ENCODE results near the gene RPUSD1.

Gene RPUSD1

DNA sequence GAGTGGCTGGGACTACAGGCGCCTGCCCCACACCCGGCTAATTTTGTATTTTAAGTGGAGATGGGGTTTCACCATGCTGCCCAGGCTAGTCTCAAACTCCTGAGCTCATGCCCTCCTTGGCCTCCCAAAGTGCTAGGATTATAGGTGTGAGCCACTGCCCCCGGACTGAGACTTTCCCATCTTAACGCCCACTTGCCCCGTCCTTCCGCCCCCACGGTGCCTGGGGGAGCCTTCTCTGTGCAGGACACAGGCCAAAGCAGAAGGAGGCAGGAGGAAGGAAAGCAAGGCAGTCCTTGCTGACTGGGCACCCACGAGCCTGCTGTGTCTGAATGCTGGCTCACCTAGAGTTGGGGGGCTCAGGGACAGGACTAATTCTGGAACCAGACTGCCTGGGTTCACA, 30.0 kb upstream of the RPUSD1 start:
- no peak for DNase-seq

DNA sequence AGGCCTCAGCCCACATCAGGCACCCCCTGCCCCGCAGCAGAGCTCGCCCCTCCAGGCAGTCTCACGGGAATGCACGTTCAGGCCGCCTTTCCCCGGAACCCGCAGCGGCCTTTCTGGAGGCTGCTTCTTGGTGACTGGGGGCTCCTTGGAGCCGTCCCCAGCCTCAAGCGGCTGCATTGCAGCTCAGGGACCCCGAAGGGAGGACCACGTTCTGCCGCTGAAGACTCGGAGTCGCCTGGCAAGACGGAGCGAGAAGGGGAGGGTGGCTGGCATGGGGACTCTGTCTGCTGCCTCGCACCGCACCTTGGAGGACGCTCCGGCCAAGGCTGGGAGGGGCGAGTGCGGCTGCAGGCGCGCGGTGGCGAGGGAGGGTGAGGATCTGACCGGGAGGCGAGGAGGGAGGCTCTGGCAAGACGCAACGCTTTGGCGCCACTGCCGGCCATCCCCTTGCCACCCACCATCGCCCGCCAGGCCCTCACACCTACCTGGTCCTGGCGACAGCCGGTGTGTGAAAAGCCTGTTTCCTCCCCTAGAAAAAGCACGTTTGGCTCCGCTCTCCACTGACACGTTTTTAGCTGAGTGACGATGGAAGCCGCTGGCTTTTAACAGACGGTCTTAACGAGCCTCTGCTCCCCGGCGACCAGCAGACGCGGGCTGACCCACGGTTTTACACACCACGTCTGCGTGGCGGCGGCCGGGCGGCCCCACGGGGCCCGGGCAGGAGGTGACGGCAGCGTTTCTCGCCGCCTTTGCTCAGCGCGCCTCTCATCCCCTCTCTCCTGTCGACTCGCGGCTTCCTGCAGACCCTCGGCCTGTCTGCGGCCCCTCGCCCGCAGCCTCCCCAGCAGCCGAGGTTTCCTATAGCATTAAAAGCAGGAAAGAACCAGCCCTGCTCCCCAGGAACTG, 29.1 kb upstream of the RPUSD1 start:
- no peak for DNase-seq

DNA sequence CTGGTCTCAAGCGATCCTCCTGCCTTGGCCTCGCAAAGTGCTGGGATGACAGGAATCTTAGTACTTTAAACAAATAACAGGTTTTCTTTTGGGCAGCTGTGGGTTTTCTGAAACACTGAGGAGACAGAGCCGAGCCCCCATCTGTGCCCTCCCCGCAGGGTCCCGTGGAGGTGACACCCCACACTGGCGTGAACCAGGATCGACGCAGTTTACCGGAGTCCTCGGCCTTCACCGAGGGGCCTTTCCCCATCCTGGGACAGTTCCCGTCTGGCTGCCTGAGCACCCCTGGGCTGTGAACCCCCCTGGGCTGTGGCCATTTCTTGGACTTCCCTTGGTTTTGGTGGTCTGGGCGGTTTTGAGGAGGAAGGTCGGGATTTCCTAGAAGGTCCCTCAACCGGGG, 27.7 kb upstream of the RPUSD1 start:
- DNase-seq = no peak

DNA sequence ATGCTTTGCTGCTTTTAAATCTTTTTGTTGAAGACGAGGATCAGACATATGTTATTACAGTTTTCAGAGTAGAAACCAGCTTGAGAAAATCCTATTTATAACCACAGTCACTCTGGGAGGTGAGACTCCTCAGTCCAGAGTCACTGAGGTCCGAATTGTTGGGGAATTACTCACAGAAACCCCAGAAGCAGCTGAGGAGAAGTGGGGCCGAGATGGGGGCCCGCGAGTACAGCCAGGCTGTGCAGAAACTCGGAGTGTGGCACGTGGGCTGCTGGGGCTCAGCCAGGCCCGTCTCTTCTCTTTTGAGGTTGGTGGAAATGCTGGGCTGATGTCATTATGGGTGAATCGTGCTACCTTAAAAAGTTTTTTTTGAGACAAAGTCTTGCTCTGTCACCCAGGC, 26.8 kb upstream of the RPUSD1 start:
- peak; percentile 1 for DNase-seq

DNA sequence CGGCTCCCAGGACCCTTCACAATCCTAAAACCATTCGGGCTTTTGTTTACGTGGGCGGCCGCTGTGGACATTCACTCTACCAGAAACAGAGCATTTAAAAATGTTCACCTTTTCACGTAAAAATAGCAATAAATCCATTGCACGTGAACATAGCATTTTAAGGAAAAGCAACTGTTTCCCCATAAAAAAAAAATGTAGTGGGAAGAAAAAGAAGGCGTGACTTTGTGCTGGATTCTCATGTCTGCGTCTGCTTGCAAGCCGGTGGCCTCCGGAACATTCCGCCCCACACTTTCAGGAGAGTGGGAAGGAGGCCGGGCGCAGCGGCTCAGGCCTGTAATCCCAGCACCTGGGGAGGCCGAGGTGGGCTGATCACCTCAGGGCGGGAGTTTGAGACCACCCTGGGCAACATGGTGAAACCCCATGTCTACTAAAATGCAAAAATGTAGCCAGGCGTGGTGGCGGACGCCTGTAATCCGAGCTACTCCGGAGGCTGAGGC, 25.8 kb upstream of the RPUSD1 start:
- no peak for DNase-seq

DNA sequence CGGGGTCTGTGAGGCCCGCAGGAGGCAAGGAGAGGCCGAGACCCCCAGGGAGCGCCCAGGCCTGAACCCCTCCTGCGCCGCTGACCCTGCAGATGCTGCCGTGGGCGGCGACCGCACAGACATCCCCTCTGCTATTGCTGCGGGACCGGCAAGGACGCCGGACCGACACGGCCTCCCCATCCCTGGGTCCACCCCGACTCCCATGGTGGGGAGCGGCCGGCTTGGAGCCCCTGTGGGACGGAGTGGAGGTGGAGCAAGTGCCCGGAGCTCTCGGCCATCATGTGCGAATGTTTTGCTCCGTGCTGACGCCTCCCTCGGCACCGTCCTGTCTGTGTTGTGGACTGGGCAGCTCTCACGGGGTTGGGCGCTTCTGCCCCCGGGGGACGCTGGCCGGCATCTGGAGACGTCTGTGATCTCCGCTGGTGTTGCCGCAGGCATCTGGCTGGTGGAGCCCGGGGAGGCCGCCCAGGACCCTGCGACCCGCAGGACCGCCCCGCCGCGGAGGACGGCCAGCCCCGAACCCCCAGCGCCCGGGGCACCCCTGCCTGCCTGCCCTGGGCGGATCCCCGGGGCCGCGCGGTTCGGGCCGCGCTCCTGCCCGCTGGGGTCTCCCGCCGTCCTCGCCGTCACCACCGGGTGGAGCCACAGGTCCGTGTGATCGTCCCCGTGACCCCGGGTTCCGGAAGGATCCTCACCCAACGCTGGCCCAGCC, 25.2 kb upstream of the RPUSD1 start:
- DNase-seq = peak; percentile 1

DNA sequence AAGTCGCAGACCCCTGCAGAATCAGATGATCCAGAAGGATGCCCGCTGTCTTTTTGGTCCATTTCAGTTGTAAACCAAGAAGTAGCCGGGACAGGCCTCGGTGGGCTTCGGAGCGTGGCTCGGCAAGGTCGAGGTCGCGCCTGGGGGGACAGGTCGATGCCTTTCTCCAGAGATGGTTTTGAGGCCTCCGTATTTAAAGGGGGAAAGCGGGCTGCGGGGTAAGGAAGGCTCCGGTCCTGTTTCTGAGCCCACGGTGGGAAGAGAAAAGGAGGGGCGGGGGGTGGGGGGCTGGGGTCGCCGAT, 19.9 kb upstream of the RPUSD1 start:
- no peak for DNase-seq

DNA sequence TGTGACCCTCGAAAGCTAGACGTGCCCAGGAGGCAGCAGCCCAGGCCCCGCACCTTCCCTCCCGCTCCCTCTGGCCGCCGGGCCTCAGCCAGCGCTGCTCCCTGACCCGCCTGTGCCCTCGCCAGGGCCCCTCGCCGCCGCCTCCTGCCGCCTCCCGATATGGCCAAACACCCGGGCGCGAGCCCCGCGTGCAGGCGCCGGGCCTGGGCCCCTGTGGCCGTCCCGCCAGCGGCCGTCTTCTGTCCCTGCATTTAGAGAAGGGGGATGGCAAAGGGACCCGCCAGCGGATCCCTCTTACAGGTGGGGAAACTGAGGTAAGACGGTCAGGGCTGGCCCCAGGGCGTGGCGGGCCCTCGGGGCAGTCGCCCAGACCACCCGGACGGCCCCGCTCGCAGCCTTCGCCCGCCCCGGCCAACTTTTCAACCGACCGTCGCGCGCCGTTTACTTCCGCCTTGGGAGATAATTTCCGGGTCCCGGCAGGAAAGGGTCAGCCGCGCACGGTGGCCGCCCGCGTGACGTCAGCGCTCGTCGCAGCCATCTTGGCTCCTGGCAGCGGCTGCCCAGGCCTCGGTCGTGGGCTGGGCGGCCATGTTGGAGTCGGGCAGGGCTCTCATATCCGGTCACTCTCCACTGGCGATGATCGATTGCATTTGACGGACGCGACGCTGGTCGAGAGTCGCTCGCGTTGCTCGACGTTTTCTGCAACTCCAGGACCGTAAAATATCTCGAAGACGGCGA, 19.3 kb upstream of the RPUSD1 start:
- peak; percentile 72 for DNase-seq

DNA sequence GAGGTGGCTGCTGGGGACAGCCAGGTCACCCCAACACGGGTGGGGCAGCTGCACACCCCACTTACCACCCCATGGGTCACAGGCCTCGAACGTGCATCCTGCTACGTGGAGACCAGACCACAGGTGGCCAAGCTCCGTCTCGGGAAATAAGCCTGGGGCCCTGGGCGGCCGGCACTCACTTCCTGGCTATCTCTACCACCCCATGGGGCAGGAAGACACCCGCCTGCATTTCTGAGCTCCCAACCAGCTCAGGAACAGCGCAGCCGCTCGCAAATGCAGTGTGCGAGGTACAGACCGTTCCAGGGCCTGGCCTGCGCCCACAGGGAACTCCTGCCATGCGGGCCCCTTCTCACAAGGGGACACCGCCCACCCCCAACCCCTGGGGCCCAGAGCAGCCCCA, 17.3 kb upstream of the RPUSD1 start:
- no peak for DNase-seq

DNA sequence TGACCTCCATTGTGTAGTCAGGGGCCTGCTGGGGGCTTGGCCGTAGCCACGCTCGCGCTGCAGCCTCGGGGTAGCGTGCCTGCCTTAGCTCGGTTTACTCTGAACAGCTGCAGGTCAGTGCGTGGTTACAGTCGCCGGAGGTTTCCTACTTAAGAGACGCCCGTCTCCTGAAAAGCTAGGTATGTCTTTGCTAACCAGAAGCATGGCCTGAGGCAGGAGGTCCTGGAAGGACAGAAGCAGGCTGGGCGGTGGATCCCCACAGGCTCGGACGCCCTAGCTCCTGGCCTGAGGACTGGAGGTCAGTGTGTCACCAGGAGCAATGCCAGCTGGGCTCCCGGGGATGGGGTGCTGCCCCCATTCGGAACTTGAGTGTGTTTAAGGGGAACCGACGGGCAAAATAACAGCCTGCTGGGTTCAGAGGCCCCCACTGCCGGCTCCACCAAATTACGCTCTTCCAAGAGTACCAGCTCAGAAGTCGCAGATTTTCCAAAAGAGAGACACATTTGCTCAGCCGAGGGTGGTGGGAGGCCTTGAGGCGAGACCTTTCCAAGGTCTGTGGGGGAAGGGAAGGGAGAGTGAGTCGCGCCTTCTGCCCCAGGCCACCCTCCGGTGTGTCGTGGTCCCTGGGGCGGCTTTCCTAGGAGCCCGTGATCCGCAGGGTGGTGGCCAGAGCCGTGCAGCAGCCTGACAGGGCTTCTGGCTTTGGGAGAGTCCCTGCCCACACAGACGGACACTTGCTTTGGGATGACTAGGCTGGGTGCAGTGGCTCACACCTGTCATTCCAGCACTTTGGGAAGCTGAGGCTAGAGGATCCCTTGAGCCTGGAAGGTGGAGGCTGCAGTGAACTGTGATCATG, 16.2 kb upstream of the RPUSD1 start:
- no peak for DNase-seq

DNA sequence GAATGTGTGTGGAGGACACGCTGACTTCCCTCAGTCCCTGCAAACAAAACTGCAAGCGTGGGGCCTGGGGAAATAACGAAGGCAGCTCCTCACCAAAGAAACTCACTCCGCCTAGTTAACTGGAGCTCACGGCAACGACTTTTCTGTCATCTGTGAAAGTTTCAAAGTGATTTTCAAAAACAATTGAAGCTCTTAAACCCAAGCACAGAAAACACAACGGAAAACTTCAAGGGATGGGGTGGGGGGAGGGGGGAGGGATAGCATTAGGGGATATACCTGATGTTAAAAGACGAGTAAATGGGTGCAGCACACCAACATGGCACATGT, 15.5 kb upstream of the RPUSD1 start:
- DNase-seq = no peak

DNA sequence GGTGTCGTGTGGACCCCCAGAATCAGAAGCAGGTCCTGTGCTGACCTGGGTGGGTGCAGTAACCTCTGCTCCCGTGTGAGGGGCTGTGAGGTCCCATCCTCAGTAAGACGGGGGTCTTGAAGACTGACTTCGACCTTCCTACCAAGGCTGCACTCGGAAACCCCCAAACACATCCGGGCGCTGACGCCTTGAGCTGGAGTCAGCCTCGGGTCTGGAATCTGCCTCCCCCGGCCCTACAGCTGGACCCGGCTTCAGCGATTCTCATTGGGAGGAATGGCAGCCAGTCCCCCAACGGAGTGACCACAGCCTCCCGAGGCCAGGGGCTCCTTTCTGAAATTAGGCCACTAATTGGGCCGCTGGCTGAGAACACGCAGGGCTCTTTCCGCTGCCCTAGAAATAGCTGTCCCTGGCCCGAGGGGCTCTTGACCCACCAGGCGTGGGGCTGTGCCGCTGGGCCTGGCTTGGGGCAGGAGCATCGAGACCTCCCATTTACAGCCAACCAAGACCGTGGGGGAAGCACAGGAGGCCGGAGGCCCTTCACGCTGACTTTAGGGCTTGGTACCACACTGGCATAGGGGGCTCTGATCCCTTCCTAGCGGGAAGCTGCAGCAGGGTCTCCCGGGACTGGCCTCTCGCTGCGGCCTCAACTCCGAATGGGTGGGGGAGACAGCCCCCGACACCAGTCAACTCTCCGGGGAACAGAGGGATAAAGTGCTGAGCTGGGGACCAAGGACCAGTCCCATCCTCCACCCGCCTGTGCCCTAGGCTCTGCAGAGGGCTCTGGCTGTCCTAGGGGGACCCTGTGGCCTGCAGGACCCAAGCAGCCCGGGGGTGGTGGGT, 15.0 kb upstream of the RPUSD1 start:
- no peak for DNase-seq

DNA sequence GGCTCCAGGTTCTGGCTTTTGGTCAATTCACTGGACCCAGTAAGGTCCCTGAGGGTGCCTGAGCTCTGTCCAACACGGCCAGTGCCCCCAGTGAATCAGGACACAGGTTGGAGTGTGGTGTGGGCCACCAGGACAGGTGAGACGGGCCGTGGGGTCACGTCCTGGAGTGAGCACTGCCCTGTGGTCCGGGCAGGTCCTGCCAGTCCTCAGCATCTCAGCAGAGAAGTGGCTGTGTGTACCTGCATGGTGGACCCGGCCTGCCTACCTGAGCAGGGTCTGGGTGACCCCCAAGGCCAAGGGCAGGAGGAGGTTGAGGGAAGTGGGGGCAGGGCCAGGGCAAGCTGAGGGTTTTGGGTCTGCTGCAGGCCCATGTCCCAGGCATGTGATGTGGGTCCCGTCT, 14.3 kb upstream of the RPUSD1 start:
- DNase-seq = no peak

DNA sequence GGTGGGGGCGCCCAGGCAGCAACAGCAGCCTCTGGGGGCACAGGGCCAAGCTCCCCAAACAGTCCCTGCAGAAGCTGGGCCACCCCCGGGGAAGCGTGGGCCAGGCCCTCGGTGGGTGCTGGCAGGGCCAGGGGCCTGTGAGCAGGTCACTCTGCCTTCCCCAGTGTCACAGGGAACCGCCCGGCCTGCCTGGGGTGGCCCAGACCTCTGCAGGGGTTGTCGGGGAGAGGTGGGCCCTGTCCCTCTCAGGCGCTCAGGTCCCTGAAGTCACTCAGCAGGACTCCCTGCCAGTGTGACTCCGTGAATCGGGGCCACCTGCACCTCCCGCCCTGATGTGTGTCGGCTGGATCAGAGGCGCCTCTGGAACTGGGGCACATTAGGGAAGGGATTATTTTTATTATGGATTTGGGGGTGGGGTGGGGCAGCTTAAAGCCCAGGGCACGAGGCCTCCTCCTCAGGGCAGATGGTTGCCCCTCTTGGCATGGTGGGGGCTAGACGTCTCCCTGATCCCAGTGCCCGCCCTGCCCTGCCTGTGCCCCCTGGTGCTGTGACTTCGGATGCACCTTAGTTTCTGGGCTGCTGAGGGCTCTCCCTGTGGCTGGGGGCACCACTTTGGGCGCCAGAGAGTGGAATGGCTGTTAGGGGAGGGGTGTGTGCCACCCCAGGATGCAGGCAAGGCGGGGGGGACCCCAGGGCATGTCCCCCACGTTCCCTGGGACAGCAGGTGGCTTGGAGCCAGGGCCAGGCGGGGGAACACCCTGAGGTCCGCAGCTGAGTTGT, 13.6 kb upstream of the RPUSD1 start:
- DNase-seq = no peak

DNA sequence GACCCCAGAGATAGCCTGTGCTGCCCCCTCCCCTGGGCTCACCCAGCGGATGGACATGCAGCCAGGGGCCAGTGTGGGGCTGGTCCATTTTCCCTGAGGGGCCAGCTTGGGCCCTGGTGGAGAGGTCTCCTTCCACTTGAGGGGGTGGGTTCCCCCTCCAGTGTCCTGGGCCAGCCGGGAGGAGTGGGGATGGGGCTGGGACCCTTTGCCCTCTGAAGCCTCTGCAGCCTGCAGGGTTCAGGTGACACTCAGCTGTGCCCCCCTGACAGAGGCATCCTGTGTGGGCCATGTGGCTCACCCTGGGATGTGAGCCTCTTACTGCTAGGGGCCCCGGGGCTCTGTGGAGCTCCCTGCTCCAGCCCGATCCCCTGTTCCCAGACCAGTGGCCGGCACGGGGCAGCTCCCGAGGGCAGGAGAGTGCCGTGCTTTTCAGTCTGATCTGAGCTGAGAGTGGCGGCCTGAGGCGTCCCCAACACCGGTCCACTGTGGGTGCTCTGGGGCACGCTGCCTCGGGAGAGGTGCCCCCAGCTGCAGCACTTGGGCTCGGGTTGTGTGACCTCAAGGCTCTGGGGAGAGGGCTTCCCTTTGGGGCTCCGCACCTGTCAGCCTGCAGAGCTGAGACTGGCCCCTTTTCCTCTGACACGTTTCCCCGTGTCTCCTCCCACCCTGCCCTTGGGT, 12.8 kb upstream of the RPUSD1 start:
- no peak for DNase-seq

DNA sequence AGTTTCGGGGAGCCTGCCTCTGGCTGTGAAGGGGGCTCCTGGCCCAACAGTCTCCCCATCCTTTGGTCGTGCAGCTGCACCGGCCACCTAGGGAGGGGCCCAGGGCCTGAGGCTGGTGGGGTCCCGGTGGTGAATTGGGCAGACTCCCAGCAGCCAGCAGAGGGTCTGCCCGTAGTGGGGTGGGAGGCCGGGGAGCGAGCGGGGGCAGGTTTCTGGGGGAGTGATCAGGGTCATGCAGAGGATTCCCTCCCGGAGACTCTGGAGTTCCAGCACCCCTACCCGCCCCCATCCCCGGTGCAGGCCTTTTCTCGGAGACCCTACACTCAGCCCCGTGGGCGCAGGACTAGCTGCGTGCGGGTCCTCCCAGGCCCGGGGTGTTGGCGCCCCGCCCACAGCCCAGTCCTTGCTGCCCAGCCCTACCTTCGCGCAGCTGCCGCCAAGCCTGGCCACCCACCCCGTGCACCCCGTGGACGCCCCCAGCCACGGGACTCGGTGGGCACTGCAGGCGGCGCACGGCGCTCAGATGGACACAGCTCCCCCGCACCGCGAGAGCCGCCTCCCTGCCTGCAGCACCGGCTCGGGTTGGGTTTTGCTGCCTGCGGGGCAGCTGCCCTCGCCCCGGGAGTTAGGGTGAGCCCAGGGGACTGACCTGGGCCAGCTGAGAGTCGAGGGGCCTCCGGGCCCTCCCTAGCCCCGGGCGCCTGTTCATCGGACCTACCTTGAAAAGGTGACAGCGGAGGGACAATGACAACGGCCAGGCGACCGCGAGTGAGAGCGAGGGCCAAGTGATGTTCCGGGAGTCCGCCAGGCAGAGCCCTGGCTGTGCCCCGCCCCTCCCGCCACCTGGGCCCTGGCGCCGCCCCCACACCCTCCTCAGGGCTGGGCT, 12.0 kb upstream of the RPUSD1 start, which contains the start of gene GNG13:
TSS of gene GNG13 (minus strand) at position 787 of the 886 bp plus-strand sequence. CDS start 1,657 bp downstream, outside the sequence.
- no peak for DNase-seq

DNA sequence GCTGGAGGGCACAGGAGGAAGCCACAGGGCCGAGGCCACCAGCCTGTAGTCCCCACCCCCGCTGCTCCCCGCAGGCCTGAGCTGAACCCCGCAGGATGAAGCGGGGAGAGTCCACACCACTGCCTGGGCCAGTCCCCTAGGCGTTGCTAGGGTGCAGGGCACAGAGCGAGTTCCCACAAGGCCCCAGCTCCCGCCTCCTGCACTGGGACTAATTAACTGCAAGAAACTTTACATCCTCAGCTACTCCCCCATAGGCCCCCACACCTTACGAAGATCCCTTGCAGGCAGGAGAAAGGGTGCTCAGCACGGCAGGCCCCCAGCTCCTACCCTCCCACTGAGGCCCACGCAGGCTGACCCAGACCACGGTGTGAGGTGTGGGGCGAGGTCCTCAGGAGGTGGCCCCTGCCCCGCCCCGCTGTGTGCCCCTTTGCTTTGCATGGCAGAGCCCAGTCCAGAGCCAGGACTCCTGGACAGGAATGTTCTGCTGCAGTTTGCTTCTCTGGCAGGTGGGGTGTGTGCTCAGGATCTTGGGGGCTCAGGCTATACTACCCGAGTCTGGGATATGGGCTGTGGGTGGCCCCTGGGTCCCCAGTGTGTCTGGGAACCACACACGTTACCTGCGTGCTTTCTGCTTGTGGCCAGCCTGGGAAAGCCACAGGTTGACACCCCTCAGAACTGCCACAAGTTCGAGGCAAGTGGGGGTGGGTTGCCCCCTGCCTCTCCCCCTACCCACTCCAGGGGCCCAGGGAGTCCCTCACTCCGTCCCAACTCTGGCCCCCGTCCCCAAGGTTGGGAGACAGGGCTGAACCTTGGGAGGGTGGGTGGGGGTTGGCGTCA, 11.1 kb upstream of the RPUSD1 start:
- DNase-seq = no peak

DNA sequence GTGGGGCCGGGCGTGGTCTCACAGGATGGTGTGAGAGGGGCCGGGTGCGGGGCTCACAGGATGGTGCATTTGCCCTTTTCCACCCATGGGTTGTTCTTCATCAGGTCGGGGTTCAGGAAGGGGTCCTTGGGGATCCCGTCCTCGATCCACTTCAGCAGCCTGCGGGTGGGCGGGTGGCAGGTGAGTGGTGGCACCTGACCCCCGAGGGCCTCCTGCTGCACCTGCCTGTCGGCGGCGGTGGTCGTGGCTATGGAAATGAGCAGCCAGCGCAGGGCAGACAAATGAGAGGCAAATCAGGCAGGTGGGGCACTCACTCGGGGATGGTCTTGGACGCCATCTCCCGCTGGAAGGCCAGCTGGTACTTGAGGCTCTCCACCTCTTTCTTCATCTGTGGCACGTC, 10.5 kb upstream of the RPUSD1 start:
- DNase-seq = no peak
